Suppressor macrophage (primary cell): ENCODE results near the gene MINDY3.
"Not testable (repeated sequence)": the region's sequence is repeated elsewhere in the genome, so short reads cannot be mapped to it uniquely, and the experiment has no call there.

Experiments used
- DNase-seq, 4 experiments: peaks; one replicate each; pipeline ENCODE4 v3.0.0-alpha.2; 2020 to 2022

The MINDY3 gene

DNA sequence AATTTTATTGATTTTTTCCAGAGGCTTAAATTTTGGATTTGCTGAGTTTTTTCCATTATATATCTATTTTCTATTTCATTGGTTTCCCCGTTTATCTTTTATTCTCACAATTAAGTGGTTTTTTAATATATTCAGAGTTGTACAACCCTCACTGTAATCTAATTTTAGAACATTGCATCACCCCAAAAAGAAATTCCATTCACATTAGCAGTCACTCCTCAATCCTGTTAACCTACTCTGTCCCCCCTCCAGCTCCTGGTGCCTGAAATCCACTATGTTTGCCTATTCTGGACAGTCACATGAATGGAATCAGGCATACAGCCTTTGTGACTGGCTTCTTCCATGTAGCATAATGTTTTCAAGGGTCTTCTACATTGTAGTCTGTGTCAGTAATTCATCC lies 84.8 kb downstream of the MINDY3 start:
- no peak for DNase-seq

DNA sequence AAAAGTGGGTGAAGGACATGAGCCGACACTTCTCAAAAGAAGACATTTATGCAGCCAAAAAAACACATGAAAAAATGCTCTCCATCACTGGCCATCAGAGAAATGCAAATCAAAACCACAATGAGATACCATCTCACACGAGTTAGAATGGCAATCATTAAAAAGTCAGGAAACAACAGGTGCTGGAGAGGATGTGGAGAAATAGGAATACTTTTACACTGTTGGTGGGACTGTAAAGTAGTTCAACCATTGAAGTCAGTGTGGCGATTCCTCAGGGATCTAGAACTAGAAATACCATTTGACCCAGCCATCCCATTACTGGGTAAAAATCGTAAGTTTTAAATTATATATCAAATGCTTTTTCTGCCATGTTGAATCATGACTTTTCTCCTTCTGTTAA lies 85.8 kb downstream of the MINDY3 start:
- not testable (repeated sequence) for DNase-seq

DNA sequence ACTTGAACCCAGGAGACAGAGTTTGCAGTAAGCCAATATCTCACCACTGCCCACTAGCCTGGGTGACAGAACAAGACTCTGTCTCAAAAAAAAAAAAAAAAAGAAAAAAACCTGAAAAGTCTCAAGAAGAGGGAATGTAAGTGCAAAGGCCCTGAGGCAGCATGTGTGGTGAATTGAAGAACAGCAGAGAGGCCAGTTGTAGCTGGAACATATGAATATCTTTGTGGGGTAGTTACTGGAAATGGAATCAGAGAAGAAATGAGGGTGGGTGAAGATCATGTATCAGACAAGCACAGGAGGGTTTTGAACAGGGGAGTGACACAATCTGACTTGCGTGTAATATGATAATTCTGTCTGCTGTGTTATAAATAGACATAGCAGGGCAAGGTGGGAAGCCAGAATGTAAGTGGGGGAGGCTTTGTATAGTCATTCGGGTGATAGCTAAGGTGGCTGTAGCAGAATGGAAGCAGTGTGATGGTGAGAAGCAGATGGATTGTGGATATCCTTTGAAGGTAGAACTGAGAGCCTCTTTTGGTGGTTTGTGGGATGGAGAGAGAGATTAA lies 95.3 kb downstream of the MINDY3 start:
- DNase-seq: no peak

DNA sequence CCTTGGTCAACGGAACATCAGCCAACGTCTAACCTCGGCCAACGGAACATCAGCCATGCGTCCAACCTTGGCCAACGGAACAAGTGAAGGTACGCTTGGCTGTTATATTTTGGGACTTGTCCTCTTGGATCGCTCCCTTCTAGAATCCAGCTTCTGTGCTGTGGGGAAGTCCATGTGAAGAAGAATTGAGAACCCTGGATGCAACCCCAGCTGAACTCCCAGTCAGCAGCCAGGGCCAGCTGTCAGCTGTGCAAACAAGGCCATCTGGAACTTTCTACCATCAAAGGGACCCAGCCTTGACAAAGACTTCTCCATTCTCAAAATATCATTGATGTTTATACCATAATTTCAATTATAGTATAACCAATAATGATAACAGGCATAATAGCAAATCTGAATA lies 97.3 kb downstream of the MINDY3 start:
- DNase-seq: no peak

DNA sequence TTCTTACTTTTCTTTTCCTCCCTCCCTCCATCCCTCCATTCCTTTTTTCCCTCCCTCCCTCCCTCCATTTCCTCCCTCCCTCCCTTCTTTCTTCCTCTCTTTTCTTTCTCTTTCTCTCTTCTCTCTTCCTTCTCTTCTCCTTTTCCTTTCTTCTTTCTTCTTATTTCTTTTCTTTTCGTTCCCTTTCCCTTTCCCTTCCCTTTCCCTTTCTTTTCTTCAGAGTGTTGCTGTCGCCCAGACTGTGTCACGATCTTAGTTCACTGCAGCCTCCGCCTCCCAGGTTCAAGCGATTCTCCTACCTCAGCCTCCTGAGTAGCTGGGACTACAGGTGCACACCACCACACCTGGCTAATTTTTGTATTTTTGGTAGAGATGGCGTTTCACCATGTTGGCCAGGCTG lies 98.1 kb downstream of the MINDY3 start:
- DNase-seq: not testable (repeated sequence)

DNA sequence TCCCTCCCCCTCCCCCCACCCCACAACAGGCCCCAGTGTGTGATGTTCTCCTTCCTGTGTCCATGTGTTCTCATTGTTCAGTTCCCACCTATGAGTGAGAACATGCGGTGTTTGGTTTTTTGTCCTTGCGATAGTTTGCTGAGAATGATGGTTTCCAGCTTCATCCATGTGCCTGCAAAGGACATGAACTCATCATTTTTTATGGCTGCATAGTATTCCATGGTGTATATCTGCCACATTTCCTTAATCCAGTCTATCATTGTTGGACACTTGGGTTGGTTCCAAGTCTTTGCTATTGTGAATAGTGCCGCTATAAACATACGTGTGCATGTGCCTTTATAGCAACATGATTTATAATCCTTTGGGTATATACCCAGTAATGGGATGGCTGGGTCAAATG lies 99.1 kb downstream of the MINDY3 start:
- not testable (repeated sequence) for DNase-seq

DNA sequence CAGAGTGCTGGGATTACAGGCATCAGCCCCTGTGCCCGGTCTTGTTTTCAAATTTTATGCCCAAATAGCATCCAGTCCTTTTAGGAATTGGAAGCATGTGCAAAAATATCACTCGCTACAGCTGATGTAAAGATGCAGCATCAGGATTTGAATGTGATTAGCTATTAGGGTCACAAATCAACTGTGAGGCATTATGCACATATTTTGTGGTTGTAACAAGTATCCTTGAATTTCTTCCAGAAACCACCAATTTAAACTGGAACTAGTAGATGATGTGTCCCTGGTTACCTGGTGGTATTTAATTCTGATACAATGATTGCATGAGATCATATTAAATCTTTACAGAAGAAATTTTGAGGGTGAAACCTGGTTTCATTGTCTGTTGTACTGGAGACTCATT lies 99.6 kb downstream of the MINDY3 start:
- DNase-seq: no peak

DNA sequence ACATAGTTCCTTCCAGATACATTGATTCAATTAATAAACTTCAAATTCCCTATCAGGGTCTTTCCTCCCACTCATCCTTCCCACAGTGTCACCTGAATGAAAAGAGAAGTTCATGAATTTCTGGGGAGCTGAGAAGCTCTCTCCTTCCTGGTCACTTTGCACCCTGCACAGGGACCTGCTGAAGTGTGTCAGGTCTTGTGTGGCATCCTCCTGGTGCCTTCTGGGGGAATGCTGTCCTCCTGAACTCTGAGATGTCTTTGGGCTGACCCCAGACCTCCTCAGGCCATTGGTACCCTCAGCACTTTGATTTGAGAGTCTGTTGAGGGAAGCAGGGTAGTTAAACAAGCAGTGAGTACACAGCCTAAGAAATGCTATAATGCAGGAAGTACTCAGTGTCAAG lies 101.0 kb downstream of the MINDY3 start:
- DNase-seq: no peak

DNA sequence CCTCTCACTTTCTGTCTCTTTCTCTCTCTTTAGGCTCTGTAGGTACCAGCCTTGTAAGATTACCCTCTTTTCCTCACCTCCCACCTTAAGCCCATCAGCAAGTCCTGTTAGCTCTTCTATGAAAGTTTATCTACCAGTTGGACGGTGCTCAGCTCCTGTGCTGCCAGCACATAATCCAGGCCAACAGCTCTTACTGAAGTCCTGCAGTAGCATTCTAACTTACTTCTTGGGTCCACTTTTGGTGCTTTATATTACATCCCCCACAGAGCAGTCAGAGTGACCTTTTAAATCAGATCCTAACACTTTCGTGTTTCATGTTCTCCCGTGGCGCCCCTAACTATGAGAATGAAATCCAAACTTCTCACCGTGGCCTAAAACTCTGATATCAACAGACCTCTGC lies 101.7 kb downstream of the MINDY3 start:
- DNase-seq: no peak

DNA sequence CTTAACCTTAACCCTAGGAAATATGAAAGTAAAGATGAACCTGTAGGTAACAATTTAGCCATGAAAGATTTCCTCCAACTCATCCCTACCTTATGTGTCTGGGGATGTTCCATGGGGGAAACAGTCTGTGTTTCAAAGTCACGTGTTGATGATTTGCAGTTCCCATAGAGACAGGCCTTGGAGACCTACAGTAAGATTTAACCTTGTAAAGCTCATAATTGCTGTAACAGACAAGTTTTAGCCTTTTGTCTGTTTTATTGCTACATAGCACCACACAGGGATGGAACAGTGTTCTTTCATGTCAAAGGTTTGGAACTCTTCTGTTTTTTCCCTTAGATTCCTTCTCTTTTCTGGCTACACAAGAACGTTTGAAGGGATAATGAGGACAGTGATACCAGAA lies 105.4 kb downstream of the MINDY3 start:
- no peak for DNase-seq

DNA sequence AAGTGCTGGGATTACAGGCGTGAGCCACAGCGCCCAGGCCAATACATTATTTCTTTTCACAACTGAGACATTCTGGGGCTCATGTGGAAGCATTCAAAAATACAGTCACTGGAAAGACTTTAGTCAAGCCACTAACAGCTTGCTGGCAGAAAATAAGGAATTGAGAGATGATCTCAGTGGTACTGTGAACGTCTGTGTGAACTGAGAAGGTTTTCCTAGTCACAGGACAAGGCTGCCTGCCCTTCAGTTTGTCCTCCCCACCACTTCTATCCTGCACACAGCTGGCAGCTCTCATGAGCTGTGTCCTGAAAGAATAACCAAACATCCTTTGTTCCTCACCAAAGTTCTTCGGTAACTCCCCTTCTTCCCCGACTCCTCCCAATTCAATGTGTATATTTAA lies 109.3 kb downstream of the MINDY3 start:
- DNase-seq: no peak

DNA sequence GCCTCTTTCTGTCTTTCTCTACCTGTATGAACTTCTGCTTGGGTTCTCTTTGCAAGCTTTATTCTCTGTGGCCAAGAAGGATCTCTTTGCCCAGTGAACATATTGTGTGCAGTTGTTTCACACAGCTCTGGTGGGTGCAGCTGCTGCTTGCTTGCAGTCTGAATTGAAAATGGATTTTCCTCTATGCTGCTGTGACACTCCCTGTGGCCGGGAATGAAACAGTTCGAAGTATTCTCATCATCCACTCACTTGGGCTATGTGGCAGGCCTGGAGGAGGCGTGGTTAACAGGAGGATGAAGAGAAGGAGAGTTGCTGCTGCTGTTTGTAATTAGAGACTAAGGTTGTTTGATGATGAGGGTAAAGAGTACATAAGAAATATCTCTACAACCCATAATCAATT lies 112.2 kb downstream of the MINDY3 start:
- no peak for DNase-seq

DNA sequence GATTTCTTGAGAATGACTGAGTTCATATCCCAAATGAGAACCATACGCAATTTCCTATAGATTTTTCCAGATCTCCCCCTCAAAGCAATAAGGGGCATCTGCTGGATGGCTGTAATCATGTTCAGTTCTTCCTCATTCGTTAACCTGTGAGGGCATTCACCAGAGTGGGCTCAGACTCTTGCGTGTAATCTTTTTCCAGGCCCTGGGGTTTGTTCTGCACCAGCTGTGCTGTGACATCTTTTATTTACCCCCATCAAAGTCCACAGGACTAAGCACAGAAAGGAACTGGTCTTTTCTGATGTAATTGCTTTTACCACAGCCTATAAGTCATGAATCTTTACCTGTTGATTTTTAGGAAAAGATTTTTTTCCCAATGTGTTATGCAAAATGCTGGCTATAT lies 112.7 kb downstream of the MINDY3 start:
- no peak for DNase-seq

DNA sequence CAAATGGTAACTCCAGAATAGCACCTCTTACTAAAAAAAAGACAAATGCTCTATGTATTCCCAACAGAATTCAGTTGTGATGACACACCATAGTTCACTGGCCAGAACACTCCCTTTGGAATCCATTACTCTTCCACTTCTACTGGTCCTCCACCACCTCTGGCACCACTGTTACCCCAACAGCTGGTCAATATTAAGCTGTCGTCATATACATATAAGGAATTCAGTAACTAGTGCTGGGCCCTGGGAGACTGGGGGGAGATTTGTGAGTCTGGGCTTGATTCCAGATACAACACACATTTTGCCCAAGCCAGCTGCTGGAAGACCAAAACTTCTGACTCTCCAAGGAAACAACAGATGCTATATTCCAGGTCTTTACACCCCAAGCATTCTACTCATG lies 114.6 kb downstream of the MINDY3 start:
- no peak for DNase-seq

DNA sequence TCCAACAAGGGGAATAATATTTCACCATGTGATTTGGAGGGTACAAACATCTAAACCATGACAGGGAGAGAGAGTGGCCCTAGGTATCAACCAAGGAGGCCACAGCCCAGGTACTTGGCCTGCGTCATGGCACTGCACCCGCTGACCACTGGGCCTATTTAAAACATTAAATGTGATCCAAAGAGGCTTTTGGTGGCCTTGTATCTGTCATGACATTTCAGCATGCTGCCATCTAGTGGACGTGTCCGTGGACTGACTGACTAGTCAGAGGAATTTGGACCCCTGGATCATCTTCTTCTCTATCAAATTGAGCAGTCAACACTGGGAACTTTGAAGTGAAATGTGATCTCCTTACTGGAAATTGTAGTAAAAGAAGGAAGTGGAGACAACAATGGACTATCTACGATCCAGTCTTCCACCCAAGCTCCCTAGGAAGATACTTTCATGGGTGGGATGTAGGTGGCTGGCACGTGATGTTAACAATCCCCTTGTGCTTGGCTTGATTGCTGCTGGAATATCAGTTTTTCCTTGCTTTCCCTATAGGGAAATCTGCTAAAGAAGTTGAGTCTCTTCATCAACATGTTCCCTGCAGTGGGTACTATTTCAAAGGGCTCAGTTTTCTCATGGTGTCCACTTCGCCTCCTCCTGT lies 116.0 kb downstream of the MINDY3 start:
- peak; percentile 52 to 68 (median 64) for DNase-seq

DNA sequence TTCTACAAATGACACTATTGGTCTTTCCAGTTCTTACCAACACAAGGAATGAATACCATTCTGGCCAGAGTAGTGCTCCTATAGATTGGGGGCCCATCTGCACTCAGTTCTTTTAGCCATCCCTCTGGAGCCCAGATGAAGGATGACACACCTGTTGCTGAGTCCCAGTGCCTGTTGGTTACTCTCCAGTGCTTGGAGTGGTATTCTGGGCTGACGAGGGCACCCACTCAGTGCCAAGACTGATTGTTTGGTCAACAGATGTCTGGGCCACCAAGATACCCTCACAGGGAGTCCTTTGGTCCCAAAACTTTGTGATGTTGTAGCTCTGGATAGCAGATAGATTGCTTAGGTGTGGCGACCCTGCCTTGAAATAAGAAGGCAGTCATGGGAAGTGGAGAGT lies 116.9 kb downstream of the MINDY3 start:
- DNase-seq: no peak

DNA sequence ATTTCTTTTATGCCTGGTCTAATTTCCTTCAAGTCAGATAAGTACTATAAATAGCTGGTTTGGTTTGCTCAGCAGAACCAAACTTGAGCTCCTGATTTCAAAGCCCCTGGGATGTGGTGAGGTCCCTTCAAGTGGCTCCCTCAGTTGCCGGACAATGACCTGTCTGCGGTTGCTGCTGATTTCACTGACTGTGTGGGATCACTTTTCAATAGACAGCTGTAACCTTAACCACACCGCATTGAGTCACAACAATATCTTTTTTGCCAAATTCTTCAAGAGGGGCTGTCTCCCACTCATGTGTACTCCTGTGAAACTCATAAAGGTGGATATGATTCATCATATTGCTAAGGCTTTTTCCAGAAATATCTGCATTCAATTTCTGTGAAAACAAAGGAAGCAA lies 117.5 kb downstream of the MINDY3 start:
- no peak for DNase-seq

DNA sequence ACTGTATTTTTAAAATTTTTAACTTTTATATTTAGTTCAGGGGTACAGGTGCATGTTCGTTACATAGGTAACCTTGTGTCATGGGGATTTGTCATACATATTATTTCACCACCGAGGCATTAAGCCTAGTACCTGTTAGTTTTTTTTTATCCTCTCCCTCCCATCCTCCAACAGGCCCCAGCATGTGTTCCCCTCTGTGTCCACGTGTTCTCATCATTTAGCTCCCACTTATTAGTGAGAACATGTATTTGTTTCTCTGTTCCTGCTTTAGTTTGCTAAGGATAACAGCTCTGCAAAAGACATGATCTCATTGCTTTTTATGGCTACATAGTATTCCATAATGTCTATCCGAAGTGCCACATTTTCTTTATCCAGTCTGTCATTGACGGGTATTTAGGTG lies 118.2 kb downstream of the MINDY3 start:
- DNase-seq: no peak

DNA sequence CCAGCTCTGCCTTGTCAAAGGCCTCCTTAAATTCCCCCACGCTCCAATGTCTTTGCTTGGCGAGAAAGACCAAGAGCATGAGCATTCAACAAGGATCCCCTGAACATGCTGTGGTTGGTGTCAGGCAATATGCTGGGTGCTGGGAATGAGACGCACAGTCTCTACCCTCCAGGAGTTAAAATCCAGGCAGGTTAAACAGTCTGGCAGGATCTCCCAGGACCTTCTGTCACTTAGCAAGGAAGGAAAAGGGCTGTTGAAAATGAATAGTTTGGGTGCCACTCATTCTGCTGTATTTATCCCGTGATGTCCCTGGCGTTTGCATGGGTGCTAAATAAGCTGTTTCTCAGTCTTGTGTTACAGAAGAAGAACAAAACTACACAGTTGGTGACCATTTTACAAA lies 118.7 kb downstream of the MINDY3 start:
- no peak for DNase-seq

DNA sequence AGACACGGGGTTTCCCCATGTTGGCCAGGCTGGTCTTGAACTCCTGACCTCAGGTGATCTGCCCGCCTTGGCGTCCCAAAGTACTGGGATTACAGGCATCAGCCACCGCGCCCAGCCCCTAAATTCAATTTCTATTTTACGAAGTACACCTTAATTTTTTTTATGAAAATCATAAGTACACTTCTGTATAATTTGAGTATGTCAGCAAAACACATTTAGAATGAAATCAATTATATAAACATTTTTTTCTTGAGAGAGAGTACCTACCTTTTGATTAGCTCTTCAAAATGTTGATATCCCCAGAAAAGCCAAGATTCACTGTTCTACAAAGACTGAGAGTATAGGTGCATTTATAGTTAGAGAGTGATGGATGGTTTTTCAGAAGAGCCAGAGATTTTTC lies 120.0 kb downstream of the MINDY3 start:
- DNase-seq: no peak

DNA sequence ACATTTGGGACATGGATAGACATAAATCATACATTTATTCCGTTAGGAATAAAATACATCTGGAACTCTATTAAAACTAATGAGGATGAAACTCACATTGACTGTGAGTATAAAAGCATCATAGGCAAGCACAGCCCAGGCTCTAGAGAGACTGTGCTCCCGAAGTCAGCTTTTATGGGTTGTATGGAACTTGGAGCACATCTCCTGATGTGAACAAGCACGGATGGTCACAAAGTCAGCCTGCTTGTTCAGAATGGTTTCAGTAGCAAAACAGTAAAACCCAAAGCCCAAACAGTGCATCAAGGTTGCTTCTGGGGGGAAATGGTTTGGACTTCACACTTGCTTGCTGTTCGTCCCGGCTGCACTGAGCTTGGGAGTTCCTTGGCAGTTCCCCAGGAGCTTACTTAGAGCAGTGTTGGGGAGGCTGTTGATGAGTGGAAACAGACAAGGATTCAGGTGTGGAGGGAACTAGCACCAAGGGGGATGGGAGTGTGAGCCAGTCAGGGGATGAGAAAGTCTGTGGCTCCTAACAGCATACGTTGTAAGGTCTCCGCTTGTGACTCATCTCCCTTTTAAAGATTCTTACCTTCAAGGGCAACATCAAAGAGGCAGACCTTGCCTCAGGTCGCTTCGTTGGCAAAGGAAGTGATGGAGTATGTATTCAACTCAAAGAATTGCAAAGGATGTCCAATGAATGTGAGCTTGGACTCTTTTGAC lies 120.9 kb downstream of the MINDY3 start:
- DNase-seq: no peak

DNA sequence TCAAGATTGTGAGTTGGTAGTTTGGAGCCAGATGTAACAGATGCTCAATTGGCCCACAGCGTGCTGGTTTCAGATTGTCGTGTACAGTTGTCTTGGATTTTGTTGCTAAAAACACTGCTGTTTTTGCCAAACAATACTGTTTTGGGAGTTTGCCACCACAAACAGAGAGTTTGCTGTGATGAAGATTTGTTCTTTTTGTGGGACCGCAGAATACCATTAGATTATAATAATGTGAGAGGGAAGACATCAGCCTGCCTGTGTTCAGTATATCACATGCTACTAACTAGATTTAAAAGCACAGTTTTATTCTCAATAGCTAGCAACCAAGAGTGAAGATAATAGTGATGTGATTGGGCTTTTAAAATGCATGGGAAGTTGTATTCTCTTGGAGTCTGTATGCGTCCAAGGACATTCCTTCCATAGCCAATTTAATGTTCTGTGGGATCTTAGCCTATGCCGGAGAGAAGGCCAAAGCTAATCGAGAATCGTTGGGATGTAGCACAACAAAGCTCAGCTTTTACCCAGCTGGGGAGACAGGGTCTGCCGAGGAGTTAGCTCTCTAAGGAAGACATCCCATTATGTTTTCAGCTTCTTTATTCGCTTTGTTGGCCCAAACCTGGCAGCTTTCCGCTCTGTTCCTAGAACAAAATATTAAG lies 121.9 kb downstream of the MINDY3 start:
- no peak for DNase-seq

DNA sequence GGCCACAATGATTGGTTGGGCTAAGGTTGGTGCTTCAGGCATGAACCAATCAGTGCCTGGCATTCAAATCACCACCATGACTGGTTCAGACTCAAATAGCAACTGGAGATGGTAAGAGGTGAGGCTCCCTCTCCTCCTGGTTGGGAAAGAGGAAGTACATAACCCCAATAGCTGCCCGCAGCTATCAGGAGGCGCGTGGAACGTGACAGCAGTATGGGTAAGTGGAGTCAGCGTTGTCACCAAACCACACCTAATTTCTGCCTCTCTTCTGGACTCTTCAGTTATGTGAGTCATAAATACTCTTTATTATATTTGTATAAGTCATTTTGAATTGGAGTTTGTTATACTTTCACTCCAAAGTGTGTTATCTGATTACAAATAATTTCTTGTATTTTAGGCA lies 122.7 kb downstream of the MINDY3 start:
- no peak for DNase-seq

DNA sequence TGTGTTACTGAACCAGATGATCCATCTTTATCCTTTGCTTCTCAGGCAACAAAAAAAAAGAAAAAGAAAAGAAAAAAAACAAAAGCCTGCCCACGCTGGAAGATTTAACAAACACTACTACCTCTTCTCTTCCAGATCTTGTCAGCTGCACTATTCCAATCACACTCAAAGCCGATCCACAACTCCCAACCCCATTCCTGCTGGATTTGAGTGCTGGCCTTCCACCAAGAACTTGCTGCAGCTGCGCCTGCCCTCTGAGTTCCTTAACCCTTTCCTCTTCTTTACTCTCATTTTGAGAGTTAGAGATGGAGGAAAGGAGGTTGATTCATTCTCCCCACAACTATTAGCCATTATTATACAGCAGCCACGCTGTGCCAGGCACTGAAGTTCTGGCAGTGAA lies 124.5 kb downstream of the MINDY3 start:
- DNase-seq: no peak
